HEK293 (cell line): ENCODE measurements around the gene TEKTIP1.

Experiments
- CTCF ChIA-PET: fragments of 350-600 bp; formaldehyde crosslinking; extraction: SDS; loops from one replicate; lab custom pipeline; 2021; ENCODE audit warnings: antibody characterized with exemption; lab: Yijun Ruan, JAX
- POLR2A ChIA-PET: fragments of 300-600 bp; formaldehyde crosslinking; extraction: SDS; loops from one replicate; lab custom pipeline; 2020; ENCODE audit warnings: antibody characterized with exemption, inconsistent platforms; lab: Yijun Ruan, JAX
- H3K27ac ChIP-seq: fragments of 200-500 bp; sonication (Bioruptor generic); 2 replicates; pipeline ENCODE4 v1.5.1; 2014; ENCODE audit warnings: low read depth, low read length, control low read depth, inconsistent platforms; ENCODE audit errors: extremely low read depth
- H3K36me3 ChIP-seq, 2 experiments: fragments of 200-500 bp in 1 of 2; sonication (Bioruptor generic) in 1 of 2; 1 replicate in 1 of 2; 2 replicates in 1 of 2; pipeline ENCODE4 v1.5.1; 2014 to 2017; ENCODE audit warnings: inconsistent platforms in 2 of 2, low read length in 2 of 2; ENCODE audit not compliant: control insufficient read depth in 2 of 2, insufficient read depth in 1 of 2
- H3K4me1 ChIP-seq: fragments of 200-500 bp; sonication (Bioruptor generic); 2 replicates; pipeline ENCODE4 v1.5.1; 2014; ENCODE audit warnings: mild to moderate bottlenecking, low read length, inconsistent platforms; ENCODE audit not compliant: control insufficient read depth, insufficient read depth
- H3K4me3 ChIP-seq: 2 replicates; pipeline ENCODE4 v1.5.1; 2011; ENCODE audit warnings: low read depth, mild to moderate bottlenecking, control low read depth, low read length, moderate library complexity
- H3K9me3 ChIP-seq: fragments of 200-500 bp; sonication (Bioruptor generic); 2 replicates; pipeline ENCODE4 v1.5.1; 2014; ENCODE audit warnings: low read depth, low read length, inconsistent platforms; ENCODE audit not compliant: control insufficient read depth, insufficient read depth
- BCL11B ChIP-seq: fragments of 450-650 bp; formaldehyde crosslinking; IDR thresholded peaks from 2 replicates; pipeline ENCODE4 v1.5.1; 2016; ENCODE audit warnings: low read depth, missing biosample characterization, missing genetic modification characterization
- EGR2 ChIP-seq: fragments of 450-650 bp; formaldehyde crosslinking; IDR thresholded peaks from 2 replicates; pipeline ENCODE4 v1.5.1; 2016; ENCODE audit warnings: low read depth, missing biosample characterization, missing genetic modification characterization
- GLIS1 ChIP-seq: fragments of 450-650 bp; formaldehyde crosslinking; IDR thresholded peaks from 2 replicates; pipeline ENCODE4 v1.5.1; 2016; ENCODE audit warnings: missing biosample characterization, missing genetic modification characterization
- KLF10 ChIP-seq: fragments of 450-650 bp; IDR thresholded peaks from 2 replicates; pipeline ENCODE4 v1.5.1; 2018; ENCODE audit warnings: missing biosample characterization, mild to moderate bottlenecking, missing genetic modification characterization
- KLF8 ChIP-seq: fragments of 450-650 bp; formaldehyde crosslinking; IDR thresholded peaks from 2 replicates; pipeline ENCODE4 v1.5.1; 2016; ENCODE audit warnings: missing biosample characterization, missing genetic modification characterization
- MEIS1 ChIP-seq: sonication (generic); formaldehyde crosslinking; IDR thresholded peaks from 2 replicates; pipeline ENCODE4 v1.8.1; 2022; ENCODE audit warnings: missing genetic modification reagents, mild to moderate bottlenecking, borderline replicate concordance
- MYNN ChIP-seq: fragments of 450-650 bp; formaldehyde crosslinking; IDR thresholded peaks from 2 replicates; pipeline ENCODE4 v1.5.1; 2016; ENCODE audit warnings: missing biosample characterization, missing genetic modification characterization, borderline replicate concordance
- MZF1 ChIP-seq: fragments of 450-650 bp; formaldehyde crosslinking; IDR thresholded peaks from 2 replicates; pipeline ENCODE4 v1.5.1; 2017; ENCODE audit warnings: missing biosample characterization, missing genetic modification characterization, borderline replicate concordance
- PRDM10 ChIP-seq: fragments of 450-650 bp; formaldehyde crosslinking; IDR thresholded peaks from 2 replicates; pipeline ENCODE4 v1.5.1; 2016; ENCODE audit warnings: missing biosample characterization, missing genetic modification characterization
- SP2 ChIP-seq: fragments of 450-650 bp; formaldehyde crosslinking; IDR thresholded peaks from 2 replicates; pipeline ENCODE4 v1.5.1; 2016; ENCODE audit warnings: missing biosample characterization, missing genetic modification characterization
- SP3 ChIP-seq: fragments of 450-650 bp; formaldehyde crosslinking; IDR thresholded peaks from 2 replicates; pipeline ENCODE4 v1.5.1; 2016; ENCODE audit warnings: missing biosample characterization, missing genetic modification characterization
- TCF7L2 ChIP-seq: IDR thresholded peaks from 2 replicates; pipeline ENCODE4 v1.6.1; 2011; ENCODE audit warnings: low read depth, mild to moderate bottlenecking, inconsistent platforms, low read length, moderate library complexity, borderline replicate concordance
- ZBTB26 ChIP-seq: fragments of 450-650 bp; formaldehyde crosslinking; optimal IDR thresholded peaks from 2 replicates; pipeline ENCODE3; 2016; ENCODE audit warnings: missing biosample characterization, mild to moderate bottlenecking, missing genetic modification characterization
- ZBTB8A ChIP-seq: fragments of 450-650 bp; formaldehyde crosslinking; IDR thresholded peaks from 2 replicates; pipeline ENCODE4 v1.5.1; 2016; ENCODE audit warnings: missing biosample characterization, missing genetic modification characterization
- ZFHX2 ChIP-seq: fragments of 450-650 bp; formaldehyde crosslinking; conservative IDR thresholded peaks from 2 replicates; pipeline ENCODE4 v1.5.1; 2016; ENCODE audit warnings: missing biosample characterization, missing genetic modification characterization
- ZNF114 ChIP-seq: fragments of 450-650 bp; formaldehyde crosslinking; IDR thresholded peaks from 2 replicates; pipeline ENCODE4 v1.5.0; 2017; ENCODE audit warnings: missing biosample characterization, missing genetic modification characterization
- ZNF239 ChIP-seq: fragments of 450-650 bp; formaldehyde crosslinking; IDR thresholded peaks from 2 replicates; pipeline ENCODE4 v1.5.1; 2016; ENCODE audit warnings: missing biosample characterization, missing genetic modification characterization
- ZNF341 ChIP-seq: fragments of 450-650 bp; formaldehyde crosslinking; IDR thresholded peaks from 2 replicates; pipeline ENCODE4; 2016; ENCODE audit warnings: low read depth, missing biosample characterization, missing genetic modification characterization
- ZNF561 ChIP-seq: fragments of 450-650 bp; IDR thresholded peaks from 2 replicates; pipeline ENCODE4 v1.5.1; 2018; ENCODE audit warnings: missing biosample characterization, missing genetic modification characterization, borderline replicate concordance

The TEKTIP1 gene

GRCh38 chr19:3572132-3572854 is 33.3 kb downstream of the TEKTIP1 start:
- CTCF ChIA-PET = no interaction called here
- Histone ChIP-seq H3K36me3 (peaks cover 9 to 19% of the 10 kb centered on the region in 2 experiments; a peak in 2 of 3 replicates), H3K9me3 (no peaks in the 10 kb centered on the region), H3K27ac (no peak overlapping the region), H3K4me3 (peak overlapping the region; percentile 21; the same call in 1 of the 2 replicates), H3K4me1 (no peaks in the 10 kb centered on the region)
- TF ChIP-seq ZBTB8A (tag by site-specific recombination) (no peak), ZNF341 (tag by site-specific recombination) (0 out of 2 replicates have a peak, but pooled peaks have one; percentile 40), ZBTB26 (peak; percentile 52), ZFHX2 (tag by site-specific recombination) (peak; percentile 95), GLIS1 (tag by site-specific recombination) (peak; percentile 29; the same call in 1 of the 2 replicates), MYNN (tag by site-specific recombination) (peak; percentile 68; the same call in 1 of the 2 replicates), ZNF561 (tag by site-specific recombination) (peak; percentile 57; the same call in 1 of the 2 replicates), MZF1 (tag by site-specific recombination) (no peak), KLF8 (tag by site-specific recombination) (0 out of 2 replicates have a peak, but pooled peaks have one; percentile 53), SP3 (tag by site-specific recombination) (peak; percentile 94), EGR2 (tag by site-specific recombination) (peak; percentile 84), ZNF114 (tag by site-specific recombination) (no peak), MEIS1 (CRISPR knock-in tag) (no peak), PRDM10 (tag by site-specific recombination) (peak; percentile 68), KLF10 (tag by site-specific recombination) (0 out of 2 replicates have a peak, but pooled peaks have one; percentile 16), BCL11B (tag by site-specific recombination) (no peak), SP2 (peak; percentile 99)
- POLR2A ChIA-PET = interaction anchor here (0.5 kb wide), 1 partner anchor 27 kb away, joined by 4 read pairs; no protein-coding TSS in a partner anchor

- peak within 1 kb of the TSS; percentile 77 for H3K27ac ChIP-seq
- H3K36me3 ChIP-seq = peaks cover 9 to 19% of the 10 kb centered on the region in 2 experiments; a peak in 2 of 3 replicates
- H3K4me1 ChIP-seq = no peaks in the 10 kb centered on the region
- TF ChIP-seq TCF7L2 (no peak), KLF10 (tag by site-specific recombination) (peak; percentile 33; the same call in 1 of the 2 replicates), ZNF239 (tag by site-specific recombination) (no peak)
- no peaks in the 10 kb centered on the region for H3K9me3 ChIP-seq
- H3K4me3 ChIP-seq = peak within 1 kb of the TSS; percentile 84
- CTCF ChIA-PET = interaction anchor here (0.6 to 1.4 kb wide), 2 partner anchors 14 to 30 kb away, joined by 5 read pairs; no protein-coding TSS in a partner anchor
- POLR2A ChIA-PET = no interaction called here
These were observed 33.8 kb downstream of the TEKTIP1 start, which contains the start of gene HMG20B for GRCh38 chr19:3572855-3573161. Gene HMG20B (plus strand): TSS chr19:3572944. CDS start chr19:3573310, 366 bp downstream.
